ENCODE measurements around the gene PRMT9.

DNA sequence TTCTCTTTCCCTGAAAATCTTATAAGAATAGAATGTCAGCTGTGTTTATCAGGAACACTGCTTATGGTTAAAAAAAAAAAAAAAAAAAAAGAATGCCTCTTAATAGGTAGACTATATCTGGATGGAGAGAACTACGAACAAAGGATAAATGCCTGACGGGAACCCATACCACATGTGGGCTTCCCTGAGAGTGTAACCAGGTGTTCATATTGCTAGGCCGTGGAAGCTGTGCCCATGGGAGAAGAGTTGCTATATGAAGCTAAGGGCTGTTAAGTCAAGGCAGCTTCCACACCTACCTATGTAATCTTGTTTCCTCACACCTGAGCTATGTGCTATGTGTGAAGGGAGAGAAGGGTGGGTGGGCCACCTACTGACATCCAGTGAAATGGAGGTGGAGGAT lies 39.5 kb downstream of the PRMT9 start:
- TF ChIP-seq KAT7 (CRISPR knock-in tag; IDR thresholded peaks at IDR 0.05; ENCODE audit: borderline replicate concordance) (no peak), ZNF256 (CRISPR knock-in tag; conservative IDR thresholded peaks at IDR 0.05) (no peak), ZNF451 (CRISPR knock-in tag; IDR thresholded peaks at IDR 0.05) (no peak), WIZ (CRISPR knock-in tag; IDR thresholded peaks at IDR 0.05) (no peak), ZNF644 (CRISPR knock-in tag; IDR thresholded peaks at IDR 0.05; ENCODE audit: low read depth) (no peak), EZH2 (conservative IDR thresholded peaks at IDR 0.05; ENCODE audit: low read depth, low read length) (no peak), TCF12 (IDR thresholded peaks at IDR 0.05) (no peak), TCF12 (CRISPR knock-in tag; IDR thresholded peaks at IDR 0.05) (no peak), FOXP1 (IDR thresholded peaks at IDR 0.05) (no peak), FOXP1 (CRISPR knock-in tag; IDR thresholded peaks at IDR 0.05) (no peak), IRF2 (CRISPR knock-in tag; IDR thresholded peaks at IDR 0.05) (no peak)
- TF ChIP-seq, protein P1, sequence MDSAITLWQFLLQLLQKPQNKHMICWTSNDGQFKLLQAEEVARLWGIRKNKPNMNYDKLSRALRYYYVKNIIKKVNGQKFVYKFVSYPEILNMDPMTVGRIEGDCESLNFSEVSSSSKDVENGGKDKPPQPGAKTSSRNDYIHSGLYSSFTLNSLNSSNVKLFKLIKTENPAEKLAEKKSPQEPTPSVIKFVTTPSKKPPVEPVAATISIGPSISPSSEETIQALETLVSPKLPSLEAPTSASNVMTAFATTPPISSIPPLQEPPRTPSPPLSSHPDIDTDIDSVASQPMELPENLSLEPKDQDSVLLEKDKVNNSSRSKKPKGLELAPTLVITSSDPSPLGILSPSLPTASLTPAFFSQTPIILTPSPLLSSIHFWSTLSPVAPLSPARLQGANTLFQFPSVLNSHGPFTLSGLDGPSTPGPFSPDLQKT (CRISPR knock-in tag; IDR thresholded peaks at IDR 0.05; ENCODE audit: borderline replicate concordance) = no peak
- TF ChIP-seq, protein P2, sequence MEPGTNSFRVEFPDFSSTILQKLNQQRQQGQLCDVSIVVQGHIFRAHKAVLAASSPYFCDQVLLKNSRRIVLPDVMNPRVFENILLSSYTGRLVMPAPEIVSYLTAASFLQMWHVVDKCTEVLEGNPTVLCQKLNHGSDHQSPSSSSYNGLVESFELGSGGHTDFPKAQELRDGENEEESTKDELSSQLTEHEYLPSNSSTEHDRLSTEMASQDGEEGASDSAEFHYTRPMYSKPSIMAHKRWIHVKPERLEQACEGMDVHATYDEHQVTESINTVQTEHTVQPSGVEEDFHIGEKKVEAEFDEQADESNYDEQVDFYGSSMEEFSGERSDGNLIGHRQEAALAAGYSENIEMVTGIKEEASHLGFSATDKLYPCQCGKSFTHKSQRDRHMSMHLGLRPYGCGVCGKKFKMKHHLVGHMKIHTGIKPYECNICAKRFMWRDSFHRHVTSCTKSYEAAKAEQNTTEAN (CRISPR knock-in tag; conservative IDR thresholded peaks at IDR 0.05) = no peak
- TF ChIP-seq, protein P3, sequence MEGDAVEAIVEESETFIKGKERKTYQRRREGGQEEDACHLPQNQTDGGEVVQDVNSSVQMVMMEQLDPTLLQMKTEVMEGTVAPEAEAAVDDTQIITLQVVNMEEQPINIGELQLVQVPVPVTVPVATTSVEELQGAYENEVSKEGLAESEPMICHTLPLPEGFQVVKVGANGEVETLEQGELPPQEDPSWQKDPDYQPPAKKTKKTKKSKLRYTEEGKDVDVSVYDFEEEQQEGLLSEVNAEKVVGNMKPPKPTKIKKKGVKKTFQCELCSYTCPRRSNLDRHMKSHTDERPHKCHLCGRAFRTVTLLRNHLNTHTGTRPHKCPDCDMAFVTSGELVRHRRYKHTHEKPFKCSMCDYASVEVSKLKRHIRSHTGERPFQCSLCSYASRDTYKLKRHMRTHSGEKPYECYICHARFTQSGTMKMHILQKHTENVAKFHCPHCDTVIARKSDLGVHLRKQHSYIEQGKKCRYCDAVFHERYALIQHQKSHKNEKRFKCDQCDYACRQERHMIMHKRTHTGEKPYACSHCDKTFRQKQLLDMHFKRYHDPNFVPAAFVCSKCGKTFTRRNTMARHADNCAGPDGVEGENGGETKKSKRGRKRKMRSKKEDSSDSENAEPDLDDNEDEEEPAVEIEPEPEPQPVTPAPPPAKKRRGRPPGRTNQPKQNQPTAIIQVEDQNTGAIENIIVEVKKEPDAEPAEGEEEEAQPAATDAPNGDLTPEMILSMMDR (CRISPR knock-in tag; IDR thresholded peaks at IDR 0.05) = no peak
- TF ChIP-seq, protein P4, sequence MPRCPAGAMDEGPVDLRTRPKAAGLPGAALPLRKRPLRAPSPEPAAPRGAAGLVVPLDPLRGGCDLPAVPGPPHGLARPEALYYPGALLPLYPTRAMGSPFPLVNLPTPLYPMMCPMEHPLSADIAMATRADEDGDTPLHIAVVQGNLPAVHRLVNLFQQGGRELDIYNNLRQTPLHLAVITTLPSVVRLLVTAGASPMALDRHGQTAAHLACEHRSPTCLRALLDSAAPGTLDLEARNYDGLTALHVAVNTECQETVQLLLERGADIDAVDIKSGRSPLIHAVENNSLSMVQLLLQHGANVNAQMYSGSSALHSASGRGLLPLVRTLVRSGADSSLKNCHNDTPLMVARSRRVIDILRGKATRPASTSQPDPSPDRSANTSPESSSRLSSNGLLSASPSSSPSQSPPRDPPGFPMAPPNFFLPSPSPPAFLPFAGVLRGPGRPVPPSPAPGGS (CRISPR knock-in tag; IDR thresholded peaks at IDR 0.05) = no peak
- TF ChIP-seq, protein P5, sequence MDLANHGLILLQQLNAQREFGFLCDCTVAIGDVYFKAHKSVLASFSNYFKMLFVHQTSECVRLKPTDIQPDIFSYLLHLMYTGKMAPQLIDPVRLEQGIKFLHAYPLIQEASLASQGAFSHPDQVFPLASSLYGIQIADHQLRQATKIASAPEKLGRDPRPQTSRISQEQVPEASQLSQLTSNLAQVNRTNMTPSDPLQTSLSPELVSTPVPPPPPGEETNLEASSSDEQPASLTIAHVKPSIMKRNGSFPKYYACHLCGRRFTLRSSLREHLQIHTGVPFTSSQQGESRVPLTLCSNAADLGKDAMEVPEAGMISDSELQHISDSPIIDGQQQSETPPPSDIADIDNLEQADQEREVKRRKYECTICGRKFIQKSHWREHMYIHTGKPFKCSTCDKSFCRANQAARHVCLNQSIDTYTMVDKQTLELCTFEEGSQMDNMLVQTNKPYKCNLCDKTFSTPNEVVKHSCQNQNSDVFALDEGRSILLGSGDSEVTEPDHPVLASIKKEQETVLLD (CRISPR knock-in tag; IDR thresholded peaks at IDR 0.05; ENCODE audit: low read depth) = no peak

Data from HepG2 (cell line).